K562 (cell line): ENCODE results near the gene LRCOL1.

Experiments
- ELF4 ChIP-seq: fragments of 450-650 bp; formaldehyde crosslinking; IDR thresholded peaks from 2 replicates; pipeline ENCODE4 v1.4.0; 2022; ENCODE audit warnings: missing genetic modification characterization
- POLR2AphosphoS5 ChIP-seq: IDR thresholded peaks from 2 replicates; pipeline ENCODE4 v1.6.1; 2011; ENCODE audit warnings: mild to moderate bottlenecking, low read depth, low read length, moderate library complexity; ENCODE audit not compliant: control insufficient read depth, insufficient read depth
- SMAD4 ChIP-seq: fragments of 250-450 bp; sonication (Bioruptor Pico); conservative IDR thresholded peaks from 2 replicates; pipeline ENCODE4 v1.8.0; 2021; ENCODE audit warnings: inconsistent platforms, mild to moderate bottlenecking, moderate library complexity
- TBP ChIP-seq: optimal IDR thresholded peaks from 2 replicates; pipeline ENCODE3; 2011; ENCODE audit warnings: low read depth, low read length, improper control_type of control experiment
- ZNF140 ChIP-seq: fragments of 250-450 bp; sonication (Bioruptor Pico); IDR thresholded peaks from 2 replicates; pipeline ENCODE4 v1.8.0; 2021; ENCODE audit warnings: moderate library complexity, mild to moderate bottlenecking, inconsistent platforms
- ZNF143 ChIP-seq: sonication (generic); formaldehyde crosslinking; IDR thresholded peaks from 2 replicates; pipeline ENCODE4 v1.9.0; 2022; ENCODE audit warnings: mild to moderate bottlenecking, missing genetic modification reagents
- TF ChIP-seq, protein P1 (sequence below), 3 experiments: IDR thresholded peaks in 2 of 3; conservative IDR thresholded peaks in 1 of 3; 2 replicates each; pipeline ENCODE4 v1.5.1; 2011 to 2012; ENCODE audit warnings: low read length in 3 of 3, mild to moderate bottlenecking in 3 of 3, control low read depth in 2 of 3, improper control_type of control experiment in 1 of 3, inconsistent platforms in 1 of 3, low read depth in 1 of 3, mixed read lengths in 1 of 3, moderate library complexity in 1 of 3; ENCODE audit not compliant: insufficient read depth in 2 of 3
- TF ChIP-seq, protein P2 (sequence below): fragments of 450-650 bp; IDR thresholded peaks from 2 replicates; pipeline ENCODE4 v1.6.1; 2016

DNA sequence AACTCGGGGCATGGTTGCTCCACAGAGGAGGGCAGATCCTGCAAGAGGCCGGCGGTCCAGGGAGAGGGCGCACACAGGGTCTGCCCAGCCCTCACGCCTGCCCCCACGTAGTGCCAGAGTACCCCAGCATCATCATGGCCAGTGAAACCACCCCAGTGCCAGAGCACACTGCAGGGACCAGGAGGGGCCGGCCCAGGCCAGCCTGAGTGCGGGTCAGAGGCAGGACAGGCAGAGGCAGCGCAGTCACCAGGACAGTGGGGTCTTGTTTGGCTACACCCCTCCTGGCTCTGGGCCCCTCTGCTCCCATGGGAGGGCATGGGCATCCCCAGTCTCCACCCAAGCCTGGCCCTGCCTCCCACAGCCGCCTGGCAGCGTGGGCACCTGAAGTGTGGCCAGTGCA lies 34.7 kb downstream of the LRCOL1 start:
- TF ChIP-seq, protein P1, sequence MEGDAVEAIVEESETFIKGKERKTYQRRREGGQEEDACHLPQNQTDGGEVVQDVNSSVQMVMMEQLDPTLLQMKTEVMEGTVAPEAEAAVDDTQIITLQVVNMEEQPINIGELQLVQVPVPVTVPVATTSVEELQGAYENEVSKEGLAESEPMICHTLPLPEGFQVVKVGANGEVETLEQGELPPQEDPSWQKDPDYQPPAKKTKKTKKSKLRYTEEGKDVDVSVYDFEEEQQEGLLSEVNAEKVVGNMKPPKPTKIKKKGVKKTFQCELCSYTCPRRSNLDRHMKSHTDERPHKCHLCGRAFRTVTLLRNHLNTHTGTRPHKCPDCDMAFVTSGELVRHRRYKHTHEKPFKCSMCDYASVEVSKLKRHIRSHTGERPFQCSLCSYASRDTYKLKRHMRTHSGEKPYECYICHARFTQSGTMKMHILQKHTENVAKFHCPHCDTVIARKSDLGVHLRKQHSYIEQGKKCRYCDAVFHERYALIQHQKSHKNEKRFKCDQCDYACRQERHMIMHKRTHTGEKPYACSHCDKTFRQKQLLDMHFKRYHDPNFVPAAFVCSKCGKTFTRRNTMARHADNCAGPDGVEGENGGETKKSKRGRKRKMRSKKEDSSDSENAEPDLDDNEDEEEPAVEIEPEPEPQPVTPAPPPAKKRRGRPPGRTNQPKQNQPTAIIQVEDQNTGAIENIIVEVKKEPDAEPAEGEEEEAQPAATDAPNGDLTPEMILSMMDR (IDR thresholded peaks at IDR 0.05 in 2 of 3, conservative IDR thresholded peaks at IDR 0.05 in 1 of 3; ENCODE audit: insufficient read depth in 2 of 3, low read depth in 1 of 3, low read length in 3 of 3): no peak
- TF ChIP-seq POLR2AphosphoS5 (no peak), SMAD4 (CRISPR knock-in tag) (no peak), TBP (no peak), ZNF143 (CRISPR knock-in tag) (no peak), ELF4 (CRISPR knock-in tag) (no peak), ZNF140 (CRISPR knock-in tag) (no peak)
- TF ChIP-seq, protein P2, sequence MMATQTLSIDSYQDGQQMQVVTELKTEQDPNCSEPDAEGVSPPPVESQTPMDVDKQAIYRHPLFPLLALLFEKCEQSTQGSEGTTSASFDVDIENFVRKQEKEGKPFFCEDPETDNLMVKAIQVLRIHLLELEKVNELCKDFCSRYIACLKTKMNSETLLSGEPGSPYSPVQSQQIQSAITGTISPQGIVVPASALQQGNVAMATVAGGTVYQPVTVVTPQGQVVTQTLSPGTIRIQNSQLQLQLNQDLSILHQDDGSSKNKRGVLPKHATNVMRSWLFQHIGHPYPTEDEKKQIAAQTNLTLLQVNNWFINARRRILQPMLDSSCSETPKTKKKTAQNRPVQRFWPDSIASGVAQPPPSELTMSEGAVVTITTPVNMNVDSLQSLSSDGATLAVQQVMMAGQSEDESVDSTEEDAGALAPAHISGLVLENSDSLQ: no peak
